Body of pancreas (tissue), 4 donors: ENCODE data around the gene RANBP1.

Source experiments
- CTCF ChIP-seq, 7 experiments: fragments of 450-650 bp in 4 of 7; fragments of 200-600 bp in 3 of 7; sonication (generic) in 3 of 7; IDR thresholded peaks; one replicate each; pipeline ENCODE4 v1.5.1; 2016 to 2019; ENCODE audit warnings: antibody characterized with exemption in 7 of 7
- POLR2A ChIP-seq, 3 donors: fragments of 450-650 bp; IDR thresholded peaks; one replicate each; pipeline ENCODE4 v1.6.1; 2016; ENCODE audit warnings: antibody characterized with exemption in 3 of 3, mild to moderate bottlenecking in 2 of 3

- TF ChIP-seq CTCF (IDR thresholded peaks at IDR 0.05) = no peak
- TF ChIP-seq POLR2A (IDR thresholded peaks at IDR 0.05) = no peak
These were observed 41.7 kb downstream of the RANBP1 start for GRCh38 chr22:20157430-20158183.
